NCI-H1105 treated with DMSO at 0.1 percent for 48 hours (cell line): Measurements from ENCODE around the gene C19orf53.

Source experiments
- DNase-seq: peaks from one replicate; lab custom pipeline; 2025; lab: John Stamatoyannopoulos, UW

C19orf53 gene

GRCh38 chr19:13796301-13797057 is 22.2 kb downstream of the C19orf53 start:
- no peak for DNase-seq

- DNase-seq = no peak
Observed at GRCh38 chr19:13797058-13797440, 22.8 kb downstream of the C19orf53 start.

- no peak for DNase-seq
Observed at GRCh38 chr19:13797870-13798269, 23.6 kb downstream of the C19orf53 start.

GRCh38 chr19:13799669-13800068 is 25.4 kb downstream of the C19orf53 start:
- no peak for DNase-seq

- no peak for DNase-seq
Observed at GRCh38 chr19:13803038-13803437, 28.8 kb downstream of the C19orf53 start.

- DNase-seq = no peak
Observed at GRCh38 chr19:13804830-13805683, 30.8 kb downstream of the C19orf53 start.

GRCh38 chr19:13806728-13807127 is 32.5 kb downstream of the C19orf53 start:
- DNase-seq = no peak

- DNase-seq = no peak
Observed at GRCh38 chr19:13807421-13808021, 33.3 kb downstream of the C19orf53 start.

- no peak for DNase-seq
Observed at GRCh38 chr19:13808856-13809255, 34.6 kb downstream of the C19orf53 start.

- DNase-seq = no peak
Observed at GRCh38 chr19:13812544-13812943, 38.3 kb downstream of the C19orf53 start.

- no peak for DNase-seq
Observed at GRCh38 chr19:13813147-13813546, 38.9 kb downstream of the C19orf53 start.

- DNase-seq = no peak
Observed at GRCh38 chr19:13814550-13814949, 40.3 kb downstream of the C19orf53 start.

- DNase-seq = no peak
Observed at GRCh38 chr19:13817018-13817614, 42.9 kb downstream of the C19orf53 start.

GRCh38 chr19:13817615-13818371 is 43.5 kb downstream of the C19orf53 start:
- no peak for DNase-seq

GRCh38 chr19:13819238-13819637 is 45.0 kb downstream of the C19orf53 start:
- DNase-seq = no peak

GRCh38 chr19:13821292-13821691 is 47.0 kb downstream of the C19orf53 start:
- DNase-seq = no peak

- DNase-seq = no peak
Observed at GRCh38 chr19:13823256-13823655, 49.0 kb downstream of the C19orf53 start.

- no peak for DNase-seq
Observed at GRCh38 chr19:13823901-13824300, 49.6 kb downstream of the C19orf53 start.

GRCh38 chr19:13824703-13825102 is 50.4 kb downstream of the C19orf53 start:
- no peak for DNase-seq

- no peak for DNase-seq
Observed at GRCh38 chr19:13825489-13826441, 51.5 kb downstream of the C19orf53 start.
